ENCODE data around the gene GLT1D1.

GLT1D1 gene

GRCh38 chr12:128961957-128962356 is 108.7 kb downstream of the GLT1D1 start:
- ATAC-seq (replicated peaks) (no peak), DNase-seq (no peak)
- Mint-ChIP-seq H3K4me3 (no peak overlapping the region), H3K36me3 (peaks cover 10 to 13% of the 10 kb centered on the region in 2 donors), H3K4me1 (peaks cover 4 to 8% of the 10 kb centered on the region in 2 donors), H3K27me3 (peaks cover 40 to 59% of the 10 kb centered on the region in 2 donors), H3K27ac (no peak overlapping the region), H3K9me3 (peaks cover 8 to 10% of the 10 kb centered on the region in 2 donors)

- ATAC-seq (replicated peaks) (peak; percentile 51 to 59), DNase-seq (no peak)
- Mint-ChIP-seq H3K27me3 (peaks cover 39 to 68% of the 10 kb centered on the region in 2 donors), H3K36me3 (peaks cover 10 to 13% of the 10 kb centered on the region in 2 donors), H3K4me3 (no peak overlapping the region), H3K9me3 (peaks cover 8 to 10% of the 10 kb centered on the region in 2 donors), H3K27ac (no peak overlapping the region), H3K4me1 (peaks cover 24 to 32% of the 10 kb centered on the region in 2 donors)
Observed at GRCh38 chr12:128966203-128966810, 113.0 kb downstream of the GLT1D1 start.

- no peak overlapping the region for H3K27ac Mint-ChIP-seq
- DNase-seq (no peak), ATAC-seq (replicated peaks) (no peak)
- peaks cover 8 to 10% of the 10 kb centered on the region in 2 donors for H3K9me3 Mint-ChIP-seq
- peaks cover 48 to 65% of the 10 kb centered on the region in 2 donors for H3K27me3 Mint-ChIP-seq
- H3K36me3 Mint-ChIP-seq = peaks cover 9 to 10% of the 10 kb centered on the region in 2 donors
- H3K4me1 Mint-ChIP-seq = peaks cover 32 to 42% of the 10 kb centered on the region in 2 donors
- no peak overlapping the region for H3K4me3 Mint-ChIP-seq
Observed at GRCh38 chr12:128968668-128969067, 115.4 kb downstream of the GLT1D1 start.

DNA sequence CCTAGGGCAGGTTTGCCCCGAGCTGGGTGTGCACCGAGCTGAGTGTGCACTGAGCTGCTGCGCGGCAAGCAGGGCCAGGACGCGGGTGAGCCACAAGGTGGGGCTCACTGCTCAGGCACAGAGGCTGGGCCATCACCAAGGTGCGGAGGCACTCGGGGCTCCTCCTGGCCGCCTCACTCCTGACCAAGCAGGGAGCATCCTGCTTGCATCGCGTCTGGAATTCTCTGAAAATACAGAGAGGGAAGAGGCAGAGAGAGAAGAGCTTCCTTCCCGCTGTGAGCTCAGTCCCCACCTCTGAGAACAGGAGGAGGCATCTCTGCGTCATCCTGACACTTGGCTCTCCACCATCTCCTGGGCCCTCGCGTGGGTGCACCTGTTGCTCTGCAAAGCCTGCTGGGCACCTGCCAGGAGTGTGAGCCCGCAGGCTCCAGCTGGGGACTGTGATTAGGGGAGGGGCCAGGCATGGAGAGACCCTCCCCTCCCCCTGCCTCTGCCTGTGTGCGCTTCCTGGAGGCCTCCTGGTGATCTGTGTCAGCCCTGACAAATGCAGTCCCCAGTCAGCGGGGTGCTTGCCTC is 116.3 kb downstream of the GLT1D1 start:
- no peak overlapping the region for H3K27ac Mint-ChIP-seq
- H3K36me3 Mint-ChIP-seq = peaks cover 6% of the 10 kb centered on the region in 2 donors
- ATAC-seq (replicated peaks) (peak; percentile 92), DNase-seq (peak; percentile 39)
- peaks cover 32 to 42% of the 10 kb centered on the region in 2 donors for H3K4me1 Mint-ChIP-seq
- peaks cover 53 to 70% of the 10 kb centered on the region in 2 donors for H3K27me3 Mint-ChIP-seq
- H3K4me3 Mint-ChIP-seq = peak overlapping the region; percentile 2 to 33
- H3K9me3 Mint-ChIP-seq = peaks cover 6% of the 10 kb centered on the region in 2 donors

DNA sequence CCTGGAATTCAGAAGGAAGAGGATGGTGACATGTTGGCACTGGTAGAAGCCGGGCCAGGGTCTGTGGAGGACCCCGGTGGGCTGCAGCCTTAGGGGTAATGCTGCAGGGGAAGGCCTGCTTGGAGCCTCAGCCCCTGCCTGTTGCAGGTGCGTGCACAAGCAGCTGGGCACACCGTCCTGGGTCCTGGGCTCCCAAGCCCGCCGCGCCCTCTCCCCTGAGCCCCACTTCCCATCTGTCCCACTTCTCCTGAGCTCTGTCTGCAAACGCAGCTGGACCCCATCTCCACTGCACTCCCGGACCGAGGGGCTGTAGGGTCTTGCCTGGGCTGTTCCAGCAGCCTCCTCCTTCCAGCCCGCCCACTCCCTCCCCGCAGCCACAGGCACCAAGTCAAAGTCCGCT is 116.8 kb downstream of the GLT1D1 start:
- no peak for ATAC-seq (replicated peaks)
- Mint-ChIP-seq H3K36me3 (peaks cover under 1% of the 10 kb centered on the region in 2 donors), H3K9me3 (peaks cover under 1% of the 10 kb centered on the region in 2 donors), H3K27ac (no peak overlapping the region), H3K27me3 (peaks cover 52 to 70% of the 10 kb centered on the region in 2 donors), H3K4me1 (peaks cover 32 to 42% of the 10 kb centered on the region in 2 donors), H3K4me3 (no peak overlapping the region)
- no peak for DNase-seq

- peaks cover 32 to 42% of the 10 kb centered on the region in 2 donors for H3K4me1 Mint-ChIP-seq
- H3K36me3 Mint-ChIP-seq = no peaks in the 10 kb centered on the region
- ATAC-seq (replicated peaks) (no peak), DNase-seq (no peak)
- H3K9me3 Mint-ChIP-seq = no peaks in the 10 kb centered on the region
- H3K4me3 Mint-ChIP-seq = no peak overlapping the region
- no peak overlapping the region for H3K27ac Mint-ChIP-seq
- peaks cover 58 to 77% of the 10 kb centered on the region in 2 donors for H3K27me3 Mint-ChIP-seq
Observed at GRCh38 chr12:128970941-128971340, 117.7 kb downstream of the GLT1D1 start.

GRCh38 chr12:128971802-128972201 is 118.5 kb downstream of the GLT1D1 start:
- H3K9me3 Mint-ChIP-seq = no peaks in the 10 kb centered on the region
- H3K27ac Mint-ChIP-seq = no peak overlapping the region
- H3K4me3 Mint-ChIP-seq = peak overlapping the region; percentile 29 to 50
- peaks cover 58 to 81% of the 10 kb centered on the region in 2 donors for H3K27me3 Mint-ChIP-seq
- peak; percentile 44 to 56 for ATAC-seq (replicated peaks)
- H3K36me3 Mint-ChIP-seq = no peaks in the 10 kb centered on the region
- DNase-seq = no peak
- H3K4me1 Mint-ChIP-seq = peaks cover 28 to 34% of the 10 kb centered on the region in 2 donors

DNA sequence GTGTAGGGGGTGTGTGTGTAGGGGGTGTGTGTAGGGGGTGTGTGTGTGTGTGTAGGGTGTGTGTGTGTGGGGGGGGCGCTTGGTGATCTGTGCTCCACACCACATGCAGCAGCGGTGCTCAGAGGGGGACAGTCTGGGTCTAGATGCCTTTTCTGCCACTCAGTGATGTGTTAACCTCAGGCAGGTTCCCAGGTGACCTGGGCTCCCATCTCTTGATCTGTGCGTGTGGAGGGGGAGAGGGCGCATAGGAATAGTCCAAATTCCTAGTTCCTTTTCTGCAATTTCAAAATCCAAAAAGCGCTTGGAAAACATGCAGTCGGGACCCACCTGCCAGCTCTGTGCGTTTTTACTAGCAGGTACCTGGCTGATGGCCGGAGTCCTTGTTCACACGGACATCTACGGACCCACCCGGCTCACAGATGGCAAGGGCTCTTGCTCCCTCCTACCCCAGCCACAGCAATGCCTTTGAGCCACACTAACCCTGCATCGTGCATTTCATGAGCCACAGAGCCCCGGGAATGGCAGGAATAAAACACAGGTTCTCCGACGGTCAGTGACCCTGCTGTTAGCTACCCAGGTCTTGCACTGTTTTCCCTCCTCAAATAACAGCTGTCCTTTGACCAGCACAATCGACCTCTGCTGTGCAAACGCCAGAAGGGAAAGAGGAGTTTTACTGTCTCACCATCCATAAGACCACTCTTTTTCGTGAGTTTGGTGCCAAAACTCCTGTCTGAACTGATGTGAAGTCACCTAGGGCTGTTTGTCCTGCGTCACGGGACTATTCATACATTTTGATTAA is 120.8 kb downstream of the GLT1D1 start:
- no peak overlapping the region for H3K27ac Mint-ChIP-seq
- no peaks in the 10 kb centered on the region for H3K9me3 Mint-ChIP-seq
- peaks cover 24 to 29% of the 10 kb centered on the region in 2 donors for H3K4me1 Mint-ChIP-seq
- no peak for DNase-seq
- no peaks in the 10 kb centered on the region for H3K36me3 Mint-ChIP-seq
- no peak overlapping the region for H3K4me3 Mint-ChIP-seq
- no peak for ATAC-seq (replicated peaks)
- H3K27me3 Mint-ChIP-seq = peaks cover 71 to 90% of the 10 kb centered on the region in 2 donors

DNA sequence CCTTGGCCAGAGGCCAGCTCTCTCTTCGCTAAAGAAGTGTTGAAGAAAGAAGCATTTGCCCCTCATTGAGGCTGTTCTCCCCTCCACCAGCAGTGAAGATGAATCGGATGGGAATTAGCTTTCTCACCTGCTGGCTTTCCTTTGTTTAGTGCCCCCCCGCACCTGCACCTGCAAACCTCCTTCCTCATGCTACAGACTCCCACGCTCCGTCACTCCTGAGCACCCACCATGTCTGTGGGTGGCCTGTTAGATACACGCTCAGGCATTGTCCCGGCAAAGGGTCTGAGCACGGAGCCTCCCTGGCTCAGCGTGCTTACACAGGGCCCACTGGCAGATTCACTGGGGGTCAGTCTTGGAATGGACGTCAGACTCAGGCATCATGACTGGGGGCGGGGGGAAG is 121.6 kb downstream of the GLT1D1 start:
- DNase-seq (no peak), ATAC-seq (replicated peaks) (no peak)
- Mint-ChIP-seq H3K36me3 (no peaks in the 10 kb centered on the region), H3K9me3 (no peaks in the 10 kb centered on the region), H3K27ac (no peak overlapping the region), H3K27me3 (peaks cover 67 to 90% of the 10 kb centered on the region in 2 donors), H3K4me1 (peaks cover 17 to 21% of the 10 kb centered on the region in 2 donors), H3K4me3 (no peak overlapping the region)

- Mint-ChIP-seq H3K27me3 (peaks cover 67 to 90% of the 10 kb centered on the region in 2 donors), H3K27ac (no peak overlapping the region), H3K9me3 (no peaks in the 10 kb centered on the region), H3K4me1 (peaks cover 7 to 10% of the 10 kb centered on the region in 2 donors), H3K36me3 (no peaks in the 10 kb centered on the region), H3K4me3 (peak overlapping the region in 1 of 2 donors; percentile 16)
- DNase-seq (no peak), ATAC-seq (replicated peaks) (peak; percentile 38 to 62)
Observed at GRCh38 chr12:128976120-128976738, 123.0 kb downstream of the GLT1D1 start.

- no peak for DNase-seq
- Mint-ChIP-seq H3K4me1 (peaks cover 0 to 1% of the 10 kb centered on the region in 2 donors), H3K36me3 (no peaks in the 10 kb centered on the region), H3K27ac (no peak overlapping the region), H3K4me3 (no peak overlapping the region), H3K27me3 (peaks cover 68 to 89% of the 10 kb centered on the region in 2 donors), H3K9me3 (no peaks in the 10 kb centered on the region)
- no peak for ATAC-seq (replicated peaks)
Observed at GRCh38 chr12:128977441-128977840, 124.2 kb downstream of the GLT1D1 start.

DNA sequence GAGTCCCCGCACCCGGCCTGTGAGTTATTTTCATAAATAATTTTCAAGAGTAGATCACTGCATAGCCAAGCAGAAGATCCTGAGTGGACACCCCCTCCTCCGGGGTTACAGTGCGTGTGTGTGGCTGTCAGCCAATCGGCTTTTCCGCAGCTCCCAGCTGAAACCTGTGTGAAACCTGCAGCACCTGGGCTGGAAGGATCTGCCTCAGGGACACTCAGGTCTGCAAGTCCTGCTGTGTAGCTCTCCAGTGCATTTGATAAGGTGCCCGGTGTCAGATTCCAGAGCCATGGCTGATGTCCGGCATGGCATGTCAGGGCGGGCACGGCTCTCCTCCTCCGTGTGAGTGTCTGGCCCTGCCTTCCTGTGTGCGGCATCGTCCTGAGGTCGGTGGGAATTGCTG is 124.8 kb downstream of the GLT1D1 start:
- H3K9me3 Mint-ChIP-seq = no peaks in the 10 kb centered on the region
- no peak for DNase-seq
- H3K27ac Mint-ChIP-seq = no peak overlapping the region
- ATAC-seq (replicated peaks) = no peak
- no peaks in the 10 kb centered on the region for H3K4me1 Mint-ChIP-seq
- no peak overlapping the region for H3K4me3 Mint-ChIP-seq
- H3K36me3 Mint-ChIP-seq = peaks cover 0 to under 1% of the 10 kb centered on the region in 2 donors
- H3K27me3 Mint-ChIP-seq = peaks cover 74 to 92% of the 10 kb centered on the region in 2 donors

DNA sequence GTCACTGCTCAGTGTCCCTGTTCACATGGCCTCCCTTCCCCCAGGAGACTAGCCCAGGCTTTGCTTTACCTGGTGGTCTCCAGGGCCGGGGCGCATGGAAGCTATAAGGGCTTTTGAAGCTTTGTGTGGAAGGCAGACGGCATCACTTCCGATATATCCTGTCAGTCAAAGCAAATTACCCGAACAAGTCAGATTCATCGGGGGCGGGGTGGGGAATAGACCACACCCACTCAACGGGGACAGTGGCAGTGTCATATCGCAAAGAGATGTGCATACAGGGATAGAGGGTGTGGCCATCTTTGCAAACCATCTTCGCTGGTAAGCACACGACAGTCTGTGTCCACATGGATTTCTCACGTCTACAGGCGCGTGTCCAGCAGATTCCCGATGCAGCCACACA is 127.3 kb downstream of the GLT1D1 start:
- DNase-seq = no peak
- no peak for ATAC-seq (replicated peaks)
- Mint-ChIP-seq H3K27me3 (peaks cover 53 to 78% of the 10 kb centered on the region in 2 donors), H3K27ac (no peak overlapping the region), H3K36me3 (peaks cover 0 to 2% of the 10 kb centered on the region in 2 donors), H3K9me3 (no peaks in the 10 kb centered on the region), H3K4me1 (no peaks in the 10 kb centered on the region), H3K4me3 (no peak overlapping the region)

DNA sequence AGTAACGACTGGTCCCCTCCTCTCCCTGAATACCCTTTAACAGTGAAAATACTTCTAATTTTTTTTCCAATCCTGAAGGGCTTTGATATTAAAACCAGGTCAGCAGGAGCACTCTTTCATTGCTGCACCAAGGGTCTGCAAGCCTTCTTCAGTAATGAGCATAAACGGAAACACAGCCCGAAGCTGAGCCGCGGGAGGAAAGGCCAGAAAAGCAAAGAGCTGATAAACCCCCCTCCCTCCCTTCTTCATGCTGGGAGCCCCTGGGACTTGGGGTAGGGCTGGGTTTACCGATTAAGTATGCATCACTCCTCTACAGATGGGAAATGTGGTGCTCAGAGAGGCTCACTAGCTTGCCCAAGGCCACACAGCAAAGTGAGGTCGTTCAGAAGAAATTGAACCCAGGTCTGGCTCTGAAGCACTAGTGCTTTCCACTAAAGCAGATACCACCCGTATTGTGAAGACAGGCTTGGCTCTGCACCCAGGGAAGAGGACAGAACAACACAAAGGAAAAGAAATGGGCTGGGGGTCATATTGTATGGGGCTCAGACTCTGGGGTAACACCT is 128.8 kb downstream of the GLT1D1 start:
- ATAC-seq (replicated peaks) (no peak), DNase-seq (no peak)
- Mint-ChIP-seq H3K4me3 (no peak overlapping the region), H3K4me1 (no peaks in the 10 kb centered on the region), H3K9me3 (no peaks in the 10 kb centered on the region), H3K27ac (no peak overlapping the region), H3K27me3 (peaks cover 50 to 64% of the 10 kb centered on the region in 2 donors), H3K36me3 (peaks cover 0 to 2% of the 10 kb centered on the region in 2 donors)
